NB4 (cell line): Measurements from ENCODE around the gene TMED1.

Experiments
- POLR2A ChIP-seq: IDR thresholded peaks from 2 replicates; pipeline ENCODE4 v1.6.1; 2011; ENCODE audit warnings: mild to moderate bottlenecking; ENCODE audit not compliant: insufficient read length; ENCODE audit errors: extremely low read depth
- TF ChIP-seq, protein P1 (sequence below): IDR thresholded peaks from one replicate; pipeline ENCODE4 v1.5.1; 2012; ENCODE audit warnings: low read depth, low read length

DNA sequence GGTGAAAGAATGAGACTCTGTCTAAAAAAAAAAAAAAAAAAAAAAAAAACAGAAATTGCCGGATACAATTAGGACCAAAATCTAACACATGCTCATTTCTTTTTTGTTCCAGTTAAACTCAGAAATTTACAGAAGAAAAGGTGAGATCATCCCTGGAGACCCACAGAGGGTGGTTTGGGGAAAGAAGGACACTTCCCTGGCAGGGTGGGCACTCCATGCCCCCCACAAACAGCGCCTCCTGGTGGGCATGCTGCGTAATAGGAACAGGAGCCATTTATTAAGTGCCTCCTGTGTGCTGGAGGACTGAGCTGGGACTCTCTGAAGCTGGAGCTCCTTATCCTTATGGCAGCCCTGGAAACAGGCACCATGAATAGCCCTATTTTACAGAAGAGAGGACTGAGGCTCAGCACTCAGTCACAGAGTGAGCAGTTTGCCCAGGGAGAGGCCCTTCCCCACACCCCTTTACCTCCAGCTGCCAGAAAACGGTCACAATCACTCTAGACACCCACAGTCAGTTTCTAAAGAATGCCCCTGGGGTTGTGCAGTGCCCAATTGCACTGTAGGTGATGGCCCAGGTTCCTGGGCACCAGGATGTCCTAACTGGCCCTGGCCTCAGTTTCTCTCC lies 22.3 kb upstream of the TMED1 start:
- TF ChIP-seq, protein P1, sequence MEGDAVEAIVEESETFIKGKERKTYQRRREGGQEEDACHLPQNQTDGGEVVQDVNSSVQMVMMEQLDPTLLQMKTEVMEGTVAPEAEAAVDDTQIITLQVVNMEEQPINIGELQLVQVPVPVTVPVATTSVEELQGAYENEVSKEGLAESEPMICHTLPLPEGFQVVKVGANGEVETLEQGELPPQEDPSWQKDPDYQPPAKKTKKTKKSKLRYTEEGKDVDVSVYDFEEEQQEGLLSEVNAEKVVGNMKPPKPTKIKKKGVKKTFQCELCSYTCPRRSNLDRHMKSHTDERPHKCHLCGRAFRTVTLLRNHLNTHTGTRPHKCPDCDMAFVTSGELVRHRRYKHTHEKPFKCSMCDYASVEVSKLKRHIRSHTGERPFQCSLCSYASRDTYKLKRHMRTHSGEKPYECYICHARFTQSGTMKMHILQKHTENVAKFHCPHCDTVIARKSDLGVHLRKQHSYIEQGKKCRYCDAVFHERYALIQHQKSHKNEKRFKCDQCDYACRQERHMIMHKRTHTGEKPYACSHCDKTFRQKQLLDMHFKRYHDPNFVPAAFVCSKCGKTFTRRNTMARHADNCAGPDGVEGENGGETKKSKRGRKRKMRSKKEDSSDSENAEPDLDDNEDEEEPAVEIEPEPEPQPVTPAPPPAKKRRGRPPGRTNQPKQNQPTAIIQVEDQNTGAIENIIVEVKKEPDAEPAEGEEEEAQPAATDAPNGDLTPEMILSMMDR = peak; percentile 92
- TF ChIP-seq POLR2A = no peak
